NOMO-1 treated with dmso at 0.1 percent for 144 hours (cell line): Measurements from ENCODE around the gene NANOS2.
"Not testable (repeated sequence)": the region's sequence is repeated elsewhere in the genome, so short reads cannot be mapped to it uniquely, and the experiment has no call there.

ENCODE experiments used
- DNase-seq: peaks from one replicate; lab custom pipeline; 2025; ENCODE audit not compliant: unreplicated experiment; lab: John Stamatoyannopoulos, UW

Gene NANOS2

DNA sequence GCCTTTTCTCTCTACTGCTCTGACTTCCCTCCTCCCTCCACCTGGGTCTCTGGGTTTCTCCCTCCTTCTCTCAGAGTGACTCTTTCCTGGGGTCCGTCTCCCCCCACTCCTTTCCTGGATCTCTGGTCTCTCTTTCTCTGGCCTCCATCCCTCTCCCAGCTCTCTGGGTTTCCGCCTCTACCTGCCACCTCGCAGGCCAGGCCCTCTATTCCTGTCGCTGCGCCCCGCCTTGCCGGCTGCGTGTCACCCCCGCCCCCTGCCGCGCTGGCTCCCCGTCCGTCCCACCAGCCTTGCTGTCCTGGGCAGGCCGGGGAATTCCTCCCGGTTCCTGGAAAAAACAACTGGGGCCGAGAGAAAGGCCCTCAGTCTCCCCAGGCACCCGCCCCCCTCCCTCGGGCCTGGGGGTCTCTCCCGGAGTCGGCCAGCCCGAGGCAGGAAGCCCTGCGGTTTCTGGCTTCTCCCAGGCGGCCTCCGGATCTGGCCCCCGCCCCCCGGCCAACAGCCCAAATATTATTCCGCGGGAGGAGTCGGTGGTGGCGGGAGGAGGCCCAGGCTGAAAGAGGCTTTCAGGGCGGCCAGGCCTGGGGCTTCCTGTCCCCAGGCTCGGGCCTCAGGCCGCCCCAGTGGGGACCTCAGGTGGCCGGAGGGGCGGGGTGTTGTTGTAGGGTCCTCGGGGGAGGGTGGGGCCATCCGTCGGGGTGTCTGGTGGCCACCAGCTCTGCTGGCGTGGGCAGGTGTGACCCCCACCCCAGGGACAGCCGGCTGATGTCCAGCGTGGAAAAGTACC is 38.0 kb downstream of the NANOS2 start:
- no peak for DNase-seq

DNA sequence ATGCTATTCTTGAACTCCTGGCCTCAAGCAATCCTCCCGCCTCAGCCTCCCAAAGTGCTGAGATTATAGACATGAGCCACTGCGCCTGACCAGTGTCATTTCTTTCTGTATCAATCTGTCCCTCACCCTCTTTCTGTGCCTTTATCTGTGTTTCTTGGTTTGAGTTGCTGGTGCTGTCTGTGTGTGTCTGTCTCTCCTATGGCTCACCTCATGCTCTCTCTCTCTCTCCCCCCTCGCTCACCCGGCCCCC is 38.5 kb downstream of the NANOS2 start:
- no peak for DNase-seq

GRCh38 chr19:45874620-45874966 is 40.0 kb downstream of the NANOS2 start:
- no peak for DNase-seq

DNA sequence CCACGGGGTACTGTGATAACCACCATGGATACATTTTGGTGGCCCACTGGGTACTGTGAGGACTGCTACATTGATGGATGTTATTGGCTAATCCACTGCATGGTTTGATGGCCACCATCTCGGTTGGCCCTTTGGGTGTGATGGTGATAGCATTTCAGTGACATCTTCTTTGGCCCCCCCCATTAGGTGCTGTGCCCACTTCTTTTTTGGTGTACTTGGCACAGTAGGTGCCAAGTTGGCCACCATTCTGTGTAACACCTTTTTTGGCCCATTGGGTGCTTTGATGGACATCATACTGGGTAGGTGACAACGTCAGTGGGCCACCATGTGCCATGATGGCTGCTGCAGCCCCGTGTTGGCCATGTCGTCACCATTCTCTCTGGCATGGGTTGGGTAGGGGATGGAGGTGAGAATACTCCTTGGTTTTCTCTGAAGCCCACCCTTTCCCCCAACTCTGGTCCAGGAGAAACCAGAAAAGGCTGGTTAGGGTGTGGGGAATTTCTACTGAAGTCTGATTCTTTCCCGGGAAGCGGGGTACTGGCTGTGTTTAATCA is 41.3 kb downstream of the NANOS2 start:
- DNase-seq = no peak

DNA sequence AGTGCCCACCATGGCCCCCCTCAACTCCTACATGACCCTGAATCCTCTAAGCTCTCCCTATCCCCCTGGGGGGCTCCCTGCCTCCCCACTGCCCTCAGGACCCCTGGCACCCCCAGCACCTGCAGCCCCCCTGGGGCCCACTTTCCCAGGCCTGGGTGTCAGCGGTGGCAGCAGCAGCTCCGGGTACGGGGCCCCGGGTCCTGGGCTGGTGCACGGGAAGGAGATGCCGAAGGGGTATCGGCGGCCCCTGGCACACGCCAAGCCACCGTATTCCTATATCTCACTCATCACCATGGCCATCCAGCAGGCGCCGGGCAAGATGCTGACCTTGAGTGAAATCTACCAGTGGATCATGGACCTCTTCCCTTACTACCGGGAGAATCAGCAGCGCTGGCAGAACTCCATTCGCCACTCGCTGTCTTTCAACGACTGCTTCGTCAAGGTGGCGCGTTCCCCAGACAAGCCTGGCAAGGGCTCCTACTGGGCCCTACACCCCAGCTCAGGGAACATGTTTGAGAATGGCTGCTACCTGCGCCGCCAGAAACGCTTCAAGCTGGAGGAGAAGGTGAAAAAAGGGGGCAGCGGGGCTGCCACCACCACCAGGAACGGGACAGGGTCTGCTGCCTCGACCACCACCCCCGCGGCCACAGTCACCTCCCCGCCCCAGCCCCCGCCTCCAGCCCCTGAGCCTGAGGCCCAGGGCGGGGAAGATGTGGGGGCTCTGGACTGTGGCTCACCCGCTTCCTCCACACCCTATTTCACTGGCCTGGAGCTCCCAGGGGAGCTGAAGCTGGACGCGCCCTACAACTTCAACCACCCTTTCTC is 42.3 kb downstream of the NANOS2 start:
- no peak for DNase-seq

DNA sequence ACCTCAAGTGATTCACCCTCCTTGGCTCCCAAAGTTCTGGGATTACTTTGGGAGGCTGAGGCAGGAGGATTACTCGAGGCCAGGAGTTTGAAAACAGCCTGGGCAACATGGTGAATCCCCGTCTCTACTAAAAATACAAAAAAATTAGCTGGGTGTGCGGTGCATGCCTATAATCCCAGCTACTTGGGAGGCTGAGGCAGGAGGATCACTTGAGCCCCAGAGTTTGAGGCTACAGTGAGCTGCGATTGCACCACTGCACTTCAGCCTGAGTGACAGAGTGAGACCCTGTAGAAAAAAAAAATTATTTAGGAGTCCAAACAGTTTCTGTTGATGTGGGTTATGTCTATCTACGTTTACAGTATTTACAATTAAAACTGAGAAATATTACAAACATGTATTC is 43.8 kb downstream of the NANOS2 start:
- DNase-seq = no peak

DNA sequence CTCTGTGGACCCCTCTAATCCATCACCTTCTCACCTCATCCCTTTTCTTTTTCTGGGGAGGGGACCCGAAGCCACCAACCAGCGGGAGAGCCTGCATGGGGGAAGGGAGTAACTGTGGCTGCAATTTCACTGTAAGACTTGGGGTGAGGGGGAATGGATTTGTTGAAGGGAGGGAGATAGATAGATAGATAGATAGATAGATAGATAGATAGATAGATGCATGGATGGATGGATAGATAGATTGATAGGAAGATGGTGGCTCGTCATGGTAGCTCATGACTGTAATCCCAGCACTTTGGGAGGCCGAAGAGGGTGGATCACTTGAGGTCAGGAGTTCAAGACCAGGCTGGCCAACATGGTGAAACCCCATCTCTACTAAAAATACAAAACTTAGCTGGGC is 47.3 kb downstream of the NANOS2 start:
- DNase-seq = not testable (repeated sequence)

DNA sequence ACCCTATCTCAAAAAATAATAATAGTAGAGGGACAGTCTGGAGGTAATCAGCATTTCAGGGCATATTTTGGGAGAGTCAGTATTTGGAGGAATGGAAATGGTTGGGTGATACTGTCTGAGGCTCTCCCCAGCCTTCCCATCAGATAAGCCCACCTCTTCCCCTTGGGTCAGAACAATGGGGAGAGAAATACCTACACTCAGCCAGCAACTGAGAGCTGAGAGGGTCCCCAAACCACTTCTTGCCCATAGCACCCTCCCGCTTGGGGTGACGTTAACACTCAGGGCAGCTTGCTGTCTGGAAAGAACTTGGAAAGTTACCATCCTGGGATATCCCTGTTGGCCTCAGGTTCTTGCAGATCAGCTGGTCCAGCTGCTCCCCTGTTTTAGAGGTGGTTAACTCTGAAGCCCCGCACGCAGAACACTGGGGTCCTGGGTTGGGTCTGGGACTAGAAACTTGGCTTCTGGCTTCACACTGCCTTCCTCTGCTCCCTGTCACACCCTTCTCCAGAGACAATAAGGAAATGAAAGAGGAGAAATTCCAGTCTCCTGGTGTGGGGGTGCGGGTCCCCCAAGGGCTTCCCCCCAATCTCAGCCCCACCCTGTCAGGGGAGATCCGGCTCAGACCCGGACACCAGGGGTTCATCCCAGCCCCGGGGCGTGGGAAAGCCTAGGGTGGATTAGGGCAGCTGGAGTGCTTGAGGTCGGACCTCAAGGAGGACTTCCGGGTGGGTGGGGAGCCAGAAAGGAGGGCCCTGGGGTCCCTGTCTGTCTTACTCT is 48.0 kb downstream of the NANOS2 start:
- DNase-seq = no peak

GRCh38 chr19:45865269-45865948 is 49.2 kb downstream of the NANOS2 start:
- DNase-seq = no peak

DNA sequence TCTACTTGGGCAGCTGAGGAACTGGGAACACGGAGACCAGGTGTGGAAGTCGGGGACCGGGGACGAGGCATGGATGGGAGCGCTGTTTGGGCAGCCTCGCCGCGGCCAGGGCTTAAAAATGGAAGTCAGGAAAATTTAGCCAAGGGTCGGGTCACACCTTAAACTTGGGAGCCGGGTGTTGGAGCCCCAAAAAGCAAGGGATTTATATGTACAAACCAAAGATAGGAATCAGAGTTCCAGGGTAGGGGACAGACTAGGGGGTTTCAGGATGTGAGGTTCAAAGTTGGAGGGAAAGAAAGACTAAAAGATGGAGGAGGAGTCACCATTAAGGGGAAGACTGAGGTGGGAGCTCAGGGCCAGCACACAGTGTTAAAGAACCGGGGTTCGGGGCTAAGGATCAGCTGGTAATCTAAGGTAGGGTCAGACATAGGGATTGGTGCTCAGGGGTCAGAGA is 49.9 kb downstream of the NANOS2 start:
- no peak for DNase-seq

- DNase-seq = no peak
These were observed 50.5 kb downstream of the NANOS2 start, which contains the start of gene FOXA3 for GRCh38 chr19:45863840-45864628. TSS of gene FOXA3 (plus strand) at chr19:45864326. CDS start at chr19:45864457, 131 bp downstream.

- no peak for DNase-seq
These were observed 51.2 kb downstream of the NANOS2 start for GRCh38 chr19:45863335-45863839.
